GM23248 (cell line): ENCODE results near the gene RETSAT.

ENCODE experiments used
- EZH2 ChIP-seq: fragments of 200-600 bp; sonication (generic); IDR thresholded peaks from 2 replicates; pipeline ENCODE4 v1.6.1; 2018; ENCODE audit warnings: antibody characterized with exemption, mild to moderate bottlenecking; ENCODE audit not compliant: insufficient read depth, poor library complexity, severe bottlenecking
- EZH2phosphoT487 ChIP-seq: fragments of 200-600 bp; sonication (generic); IDR thresholded peaks from 2 replicates; pipeline ENCODE4 v1.6.1; 2018; ENCODE audit warnings: antibody characterized with exemption, moderate library complexity, mild to moderate bottlenecking, low read depth; ENCODE audit not compliant: insufficient read depth

GRCh38 chr2:85314884-85315242, 39.5 kb downstream of the RETSAT start:
- TF ChIP-seq EZH2 (no peak), EZH2phosphoT487 (no peak)
